Heart right ventricle (tissue), 16 donors: ENCODE measurements around the gene INS. TPM values are rescaled to one million over a fixed set of nuclear protein-coding genes. Genes with fewer than 3 reads are reported as not detected.

ENCODE experiments used
- ATAC-seq, 8 donors: fragments of 200-7000 bp; cut with Tn5 transposase; one replicate each; pipeline ENCODE4 v1.9.1; 2020; ENCODE audit warnings: mild to moderate bottlenecking in 8 of 8, moderate library complexity in 8 of 8, moderate number of reproducible peaks in 1 of 8
- DNase-seq, 2 donors: peaks; one replicate each; pipeline ENCODE4 v3.0.0-alpha.2; 2020
- H3K27ac ChIP-seq, 10 donors: fragments of 200-600 bp; sonication (generic) in 2 of 10; one replicate each; pipeline versions ENCODE4 v1.5.0 to v1.8.0; 2020 to 2022; ENCODE audit warnings: mild to moderate bottlenecking in 3 of 10
- H3K27me3 ChIP-seq, 7 donors: fragments of 200-600 bp; one replicate each; pipeline ENCODE4 v1.8.0; 2021 to 2022; ENCODE audit warnings: mild to moderate bottlenecking in 2 of 7
- H3K36me3 ChIP-seq, 9 donors: fragments of 200-600 bp; sonication (generic) in 1 of 9; one replicate each; pipeline versions ENCODE4 v1.5.0 to v1.8.0; 2020 to 2022; ENCODE audit warnings: mild to moderate bottlenecking in 2 of 9
- H3K4me1 ChIP-seq, 9 donors: fragments of 200-600 bp; sonication (generic) in 1 of 9; one replicate each; pipeline versions ENCODE4 v1.5.0 to v1.8.0; 2020 to 2022; ENCODE audit warnings: mild to moderate bottlenecking in 4 of 9
- H3K4me3 ChIP-seq, 10 donors: fragments of 200-600 bp; sonication (generic) in 2 of 10; one replicate each; pipeline versions ENCODE4 v1.5.0 to v1.8.0; 2020 to 2022; ENCODE audit warnings: mild to moderate bottlenecking in 7 of 10, moderate library complexity in 2 of 10
- H3K9me3 ChIP-seq, 11 donors: fragments of 200-600 bp in 10 of 11; sonication (generic) in 2 of 11; one replicate each; pipeline versions ENCODE4 v1.5.0 to v1.8.0; 2013 to 2022; ENCODE audit warnings: mild to moderate bottlenecking in 2 of 11, control low read depth in 1 of 11, moderate library complexity in 1 of 11
- CTCF ChIP-seq, 9 donors: fragments of 200-600 bp; sonication (generic) in 2 of 9; IDR thresholded peaks; one replicate each; pipeline versions ENCODE4 v1.5.0 to v1.8.0; 2021 to 2022; ENCODE audit warnings: antibody characterized with exemption in 9 of 9, mild to moderate bottlenecking in 5 of 9, moderate library complexity in 1 of 9
- WGBS, 2 donors: extraction: QIAGEN DNeasy Blood & Tissue Kit; methylation state at CpG; one replicate each; pipeline ENCODE4 v1.1.7; 2013; ENCODE audit warnings: inconsistent platforms in 1 of 2; 5-methylcytosine and 5-hydroxymethylcytosine counted together
- intact Hi-C, 10 donors: fragments of 100-400 bp; cut with DNase I; formaldehyde crosslinking; loops; one replicate each; pipeline versions ENCODE4 v1.11.1 to v1.14.2; 2022
- polyA plus RNA-seq, 2 donors: library from polyadenylated mRNA; stranded (reverse); fragments of 200-250 nt; gene quantifications; one replicate each; pipeline ENCODE4 v1.2.3, GENCODE V29; 2013
- total RNA-seq, 10 donors: library from RNA; stranded (reverse); fragmentation: NEBNext Ultra II Directional in 3 of 10; extraction: Animal tissue kit (Norgen Biotek cat#: 25700) in 3 of 10; gene quantifications; one replicate each; pipeline versions ENCODE4 v1.2.1 to v1.2.4, GENCODE V29; 2021 to 2023
- donor health status: Arrhythmogenic right ventricular cardiomyopathy.
- donor health status: ischemic (EF 13 %, LVEDD 7.1; RV severe dilation, severe dysfunction).
- donor health status: healthy with polysubstance abuse.
- donor health status: DM: no; HTN: yes; CAD: no.
- donor health status: DM: no; HTN: no; CAD: no.
- donor health status: ischemic (EF 25% LVEDD 6.9; RV normal size, moderate dysfunction).
- donor health status: ischemic (EF 25% LVEDD 5.7; RV mildly dilated, moderate dysfunction).
- donor health status: healthy.
- donor health status: DM: yes; HTN: yes; CAD: no.
- donor health status: Ischemic cardiomyopathy.
- donor health status: ischemic (EF 35%, LVEDD 5.7; RV mildly dilated, moderate dysfunction).
- donor health status: nonischemic (EF 11% LVEDD 7.7; RV severe dilation, severe dysfunction).
- donor health status: DM: yes; HTN: yes; CAD: no.
- donor health status: PGD.
- donor health status: ischemic (EF 29% LVEDD 5.4; RV normal size, mild dysfunction).
- donor health status: nonischemic (EF 23%, LVEDD 6.1; RV moderate dilation, normal function).

Gene INS
- total and polyA plus RNA-seq, 12 donors: 0.76 to 3.3 (median 1.0) TPM; not detected in 9

- no peak for TF ChIP-seq CTCF (IDR thresholded peaks at IDR 0.05)
- Histone ChIP-seq H3K36me3 (no peaks in the 10 kb centered on the region), H3K9me3 (no peaks in the 10 kb centered on the region), H3K4me3 (no peak overlapping the region), H3K27me3 (peaks cover 0 to 65% (median 45%) of the 10 kb centered on the region in 7 donors), H3K4me1 (peaks cover 0 to 12% (median 8%) of the 10 kb centered on the region in 9 donors), H3K27ac (no peak overlapping the region)
- 68 to 71% methylated on average over 31 of the region's 31 CpGs for WGBS, 2 donors
- DNase-seq: no peak
- ATAC-seq: no peak
- intact Hi-C loops: loop anchor here in 1 of 10 donors (10.0 kb wide), 1 partner anchor 63 kb away; no protein-coding TSS in a partner anchor
Observed at GRCh38 chr11:2167141-2168045, 6.4 kb upstream of the INS start.

GRCh38 chr11:2166091-2166851, 5.3 kb upstream of the INS start:
- 7% methylated on average over 70 of the region's 70 CpGs for WGBS, 2 donors
- Histone ChIP-seq H3K36me3 (no peaks in the 10 kb centered on the region), H3K27ac (no peak overlapping the region), H3K4me1 (peaks cover 0 to 12% (median 8%) of the 10 kb centered on the region in 9 donors), H3K27me3 (peaks cover 0 to 65% (median 50%) of the 10 kb centered on the region in 7 donors), H3K4me3 (peak overlapping the region in 8 of 10 donors; percentile 3 to 45 (median 17)), H3K9me3 (no peaks in the 10 kb centered on the region)
- TF ChIP-seq CTCF (IDR thresholded peaks at IDR 0.05): peak; percentile 36 to 65 (median 60)
- peak in 6 of 8 donors; percentile 8 to 56 (median 42) for ATAC-seq
- intact Hi-C loops: loop anchor here in 1 of 10 donors (10.0 kb wide), 1 partner anchor 61 kb away; no protein-coding TSS in a partner anchor
- peak in 1 of 2 donors; percentile 38 for DNase-seq

- peaks cover 0 to 71% (median 50%) of the 10 kb centered on the region in 7 donors for H3K27me3 ChIP-seq
- WGBS, 2 donors: 78 to 86% methylated on average over 12 to 13 of the region's 13 CpGs
- intact Hi-C loops: loop anchor here in 1 of 10 donors (10.0 kb wide), 1 partner anchor 61 kb away; no protein-coding TSS in a partner anchor
Observed at GRCh38 chr11:2165571-2165970, 4.6 kb upstream of the INS start.

More at GRCh38 chr11:2165571-2165970, 4.6 kb upstream of the INS start:
- Histone ChIP-seq H3K4me1 (peaks cover 0 to 12% (median 8%) of the 10 kb centered on the region in 9 donors), H3K4me3 (no peak overlapping the region), H3K27ac (no peak overlapping the region), H3K9me3 (no peaks in the 10 kb centered on the region), H3K36me3 (no peaks in the 10 kb centered on the region)
- no peak for TF ChIP-seq CTCF (IDR thresholded peaks at IDR 0.05)
- no peak for ATAC-seq
- no peak for DNase-seq
